ENCODE measurements around the gene NRDC. TPM values are rescaled to one million over a fixed set of nuclear protein-coding genes. Genes with fewer than 3 reads are reported as not detected.
A peak's percentile ranks its signal among the peaks of the same experiment; 100 is the strongest.
"Not testable (repeated sequence)": the region's sequence is repeated elsewhere in the genome, so short reads cannot be mapped to it uniquely, and the experiment has no call there.

Gene NRDC
- total and polyA plus RNA-seq, 5 donors from 2014 or later: 62.4 to 143 (median 75.5) TPM

DNA sequence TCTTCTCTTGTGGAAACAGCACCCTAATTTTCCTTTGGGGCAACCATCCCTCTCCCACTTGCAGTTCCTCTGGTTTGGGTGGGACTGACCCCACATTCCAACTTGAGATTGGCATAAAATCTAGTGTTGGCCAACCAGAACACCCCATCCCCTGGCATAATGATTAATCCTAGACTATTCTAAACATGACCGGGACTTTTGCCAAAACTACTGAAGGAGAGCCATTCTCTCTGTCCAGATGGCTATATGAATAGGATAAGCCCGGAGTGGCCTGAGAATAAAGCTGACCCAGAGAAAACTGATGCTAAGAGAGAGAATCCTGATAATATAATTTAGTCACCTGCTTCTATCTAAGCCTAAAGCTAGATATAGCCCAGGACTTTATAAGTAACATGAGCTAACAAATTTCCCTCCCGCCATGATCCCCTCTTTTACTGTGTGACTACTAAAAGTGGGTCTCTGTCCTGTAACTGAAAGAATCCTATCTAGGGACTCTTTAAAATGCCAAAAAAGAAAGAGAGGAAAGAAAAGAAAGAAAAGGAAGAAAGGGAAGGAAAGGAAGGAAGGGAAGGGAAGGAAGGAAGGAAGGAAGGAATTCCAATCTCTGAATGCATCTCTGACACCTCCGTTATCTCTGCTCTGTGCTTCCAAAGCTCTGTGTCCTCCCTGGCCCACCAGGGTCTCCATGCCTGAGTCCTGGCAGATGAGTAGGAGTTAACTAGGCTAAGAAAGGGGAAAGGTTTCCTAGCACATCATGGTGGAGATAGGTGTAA is 28.0 kb upstream of the NRDC start:
- H3K4me3 ChIP-seq (ENCODE audit: low read depth, low read length): no peak overlapping the region
- peaks cover 17% of the 10 kb centered on the region for H3K27me3 ChIP-seq (ENCODE audit: control insufficient read depth, insufficient read depth, low read length)
- no peaks in the 10 kb centered on the region for H3K4me1 Mint-ChIP-seq
- DNase-seq (no peak), ATAC-seq (ENCODE audit: low read depth in 2 of 2) (no peak)
- H3K36me3 ChIP-seq (ENCODE audit: control insufficient read depth, insufficient read depth, low read length): no peaks in the 10 kb centered on the region
- peaks cover 12% of the 10 kb centered on the region for H3K27me3 Mint-ChIP-seq
- H3K4me1 ChIP-seq (ENCODE audit: control insufficient read depth, insufficient read depth, low read length, poor library complexity, severe bottlenecking): no peaks in the 10 kb centered on the region
- H3K27ac ChIP-seq (ENCODE audit: insufficient read depth, low read length, poor library complexity, severe bottlenecking): no peak overlapping the region
- no peak overlapping the region for H3K4me3 Mint-ChIP-seq
- peak overlapping the region in 2 of 3 donors; percentile 54 to 98 for H3K27ac Mint-ChIP-seq
- no peaks in the 10 kb centered on the region for H3K9me3 ChIP-seq (ENCODE audit: control insufficient read depth in 2 of 2, low read length in 2 of 2)
- peaks cover 0 to 10% (median 4%) of the 10 kb centered on the region in 7 donors for H3K9me3 Mint-ChIP-seq
- H3K36me3 Mint-ChIP-seq: no peaks in the 10 kb centered on the region

DNA sequence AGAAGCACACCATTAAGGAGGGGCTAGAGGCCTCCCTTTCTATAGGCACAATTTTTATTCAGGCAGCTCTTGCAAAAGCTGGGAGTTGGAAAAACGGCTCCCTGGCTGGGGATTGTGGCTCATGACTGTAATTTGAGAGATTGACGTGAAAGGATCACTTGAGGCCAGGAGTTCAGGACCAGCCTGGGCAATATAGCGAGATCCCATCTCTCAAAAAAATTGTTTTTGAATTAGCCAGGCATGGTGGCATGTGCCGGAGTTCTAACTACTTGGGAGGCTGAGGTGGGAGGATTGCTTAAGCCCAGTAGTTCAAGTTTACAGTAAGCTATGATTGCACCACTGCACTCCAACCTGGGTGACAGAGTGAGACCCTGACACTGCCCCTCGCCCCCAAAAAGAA is 23.9 kb upstream of the NRDC start:
- no peak for ATAC-seq (ENCODE audit: low read depth in 2 of 2)
- peaks cover 0 to 7% (median 2%) of the 10 kb centered on the region in 7 donors for H3K9me3 Mint-ChIP-seq
- no peaks in the 10 kb centered on the region for H3K36me3 Mint-ChIP-seq
- Histone ChIP-seq H3K27ac (ENCODE audit: insufficient read depth, low read length, poor library complexity, severe bottlenecking) (no peak overlapping the region), H3K4me1 (ENCODE audit: control insufficient read depth, insufficient read depth, low read length, poor library complexity, severe bottlenecking) (no peaks in the 10 kb centered on the region), H3K4me3 (ENCODE audit: low read depth, low read length) (no peak overlapping the region), H3K36me3 (ENCODE audit: control insufficient read depth, insufficient read depth, low read length) (no peaks in the 10 kb centered on the region), H3K27me3 (ENCODE audit: control insufficient read depth, insufficient read depth, low read length) (peaks cover 4% of the 10 kb centered on the region), H3K9me3 (ENCODE audit: control insufficient read depth in 2 of 2, low read length in 2 of 2) (no peaks in the 10 kb centered on the region)
- H3K4me1 Mint-ChIP-seq: no peaks in the 10 kb centered on the region
- peaks cover 22% of the 10 kb centered on the region for H3K27me3 Mint-ChIP-seq
- H3K4me3 Mint-ChIP-seq: no peak overlapping the region
- H3K27ac Mint-ChIP-seq: no peak overlapping the region
- no peak for DNase-seq

DNA sequence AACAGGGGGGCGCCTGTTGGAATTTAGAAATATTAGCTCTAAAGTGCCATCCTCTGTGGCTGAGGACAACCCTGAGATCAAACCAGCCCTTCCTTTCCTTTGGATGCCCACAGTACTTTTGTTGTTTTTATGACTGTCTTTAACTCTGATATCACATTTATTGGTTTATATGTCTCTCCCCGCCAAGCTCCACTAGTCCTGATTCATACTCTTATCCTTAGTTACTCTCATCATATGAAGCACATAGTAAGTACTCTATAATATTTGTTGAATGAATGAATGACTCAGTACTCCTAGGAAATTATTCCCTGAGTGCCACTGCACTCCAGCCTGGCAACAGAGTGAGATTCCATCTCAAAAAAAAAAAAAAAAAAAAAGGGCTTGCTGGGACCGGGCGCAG is 22.6 kb upstream of the NRDC start:
- Histone ChIP-seq H3K36me3 (ENCODE audit: control insufficient read depth, insufficient read depth, low read length) (no peaks in the 10 kb centered on the region), H3K4me1 (ENCODE audit: control insufficient read depth, insufficient read depth, low read length, poor library complexity, severe bottlenecking) (no peaks in the 10 kb centered on the region), H3K4me3 (ENCODE audit: low read depth, low read length) (no peak overlapping the region), H3K27me3 (ENCODE audit: control insufficient read depth, insufficient read depth, low read length) (peaks cover 6% of the 10 kb centered on the region), H3K27ac (ENCODE audit: insufficient read depth, low read length, poor library complexity, severe bottlenecking) (no peak overlapping the region), H3K9me3 (ENCODE audit: control insufficient read depth in 2 of 2, low read length in 2 of 2) (no peaks in the 10 kb centered on the region)
- Mint-ChIP-seq H3K9me3 (peaks cover 0 to 3% (median 0%) of the 10 kb centered on the region in 7 donors), H3K27ac (no peak overlapping the region), H3K27me3 (peaks cover 28% of the 10 kb centered on the region), H3K4me3 (no peak overlapping the region), H3K36me3 (no peaks in the 10 kb centered on the region), H3K4me1 (no peaks in the 10 kb centered on the region)
- DNase-seq: no peak
- no peak for ATAC-seq (ENCODE audit: low read depth in 2 of 2)

DNA sequence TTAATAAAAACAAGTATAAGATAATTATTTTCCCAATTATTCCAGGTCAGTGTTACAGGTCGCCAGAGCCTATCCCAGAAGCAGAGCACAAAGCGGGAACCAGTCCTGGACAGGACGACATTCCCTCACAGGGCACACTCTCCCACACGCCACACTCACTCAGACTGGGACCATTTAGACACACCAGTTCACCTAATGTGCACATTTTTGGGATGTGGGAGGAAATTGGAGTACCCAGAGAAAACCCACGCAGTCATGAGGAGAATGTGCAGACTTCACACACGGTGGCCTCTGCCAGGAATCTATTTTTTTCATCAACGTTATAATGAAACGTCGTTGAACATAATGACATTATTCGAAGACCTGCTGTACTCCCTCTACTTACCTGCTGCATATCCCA is 20.5 kb upstream of the NRDC start:
- H3K4me3 Mint-ChIP-seq: no peak overlapping the region
- peaks cover 47% of the 10 kb centered on the region for H3K27me3 Mint-ChIP-seq

DNA sequence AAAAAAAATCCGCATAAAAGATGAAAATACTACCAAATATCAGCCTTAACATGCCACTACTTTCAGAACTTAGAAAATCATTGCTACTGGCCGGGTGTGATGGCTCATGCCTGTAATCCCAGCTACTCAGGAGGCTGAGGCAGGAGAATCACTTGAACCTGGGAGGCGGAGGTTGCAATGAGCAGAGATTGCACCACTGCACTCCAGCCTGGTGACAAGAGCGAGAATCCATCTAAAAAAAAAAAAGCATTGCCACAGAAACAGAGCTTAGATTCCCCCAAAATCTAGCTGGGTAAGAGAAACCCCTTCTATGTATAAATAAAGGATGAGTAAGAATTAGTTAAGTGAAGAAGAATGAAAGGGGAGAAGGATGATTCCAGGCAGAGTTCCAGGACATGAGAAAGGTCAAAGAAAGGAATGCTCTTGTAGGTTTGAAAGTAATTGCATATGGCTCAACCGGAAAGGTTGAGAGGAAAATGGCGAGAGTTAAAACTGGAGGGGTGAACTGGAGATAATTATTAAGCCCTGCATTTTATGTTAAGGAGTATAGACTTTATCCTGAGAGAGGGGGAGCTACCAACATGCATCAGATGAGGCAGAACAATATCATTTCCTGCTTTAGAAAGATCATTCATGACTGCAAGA is 19.7 kb upstream of the NRDC start:
- Mint-ChIP-seq H3K27me3 (peaks cover 55% of the 10 kb centered on the region), H3K4me3 (no peak overlapping the region), H3K27ac (no peak overlapping the region), H3K4me1 (no peaks in the 10 kb centered on the region), H3K36me3 (no peaks in the 10 kb centered on the region), H3K9me3 (peaks cover 0 to 2% (median 0%) of the 10 kb centered on the region in 7 donors)
- DNase-seq (no peak), ATAC-seq (ENCODE audit: low read depth in 2 of 2) (no peak)
- Histone ChIP-seq H3K36me3 (ENCODE audit: control insufficient read depth, insufficient read depth, low read length) (no peaks in the 10 kb centered on the region), H3K27ac (ENCODE audit: insufficient read depth, low read length, poor library complexity, severe bottlenecking) (no peak overlapping the region), H3K4me1 (ENCODE audit: control insufficient read depth, insufficient read depth, low read length, poor library complexity, severe bottlenecking) (no peaks in the 10 kb centered on the region), H3K4me3 (ENCODE audit: low read depth, low read length) (no peak overlapping the region), H3K9me3 (ENCODE audit: control insufficient read depth in 2 of 2, low read length in 2 of 2) (no peaks in the 10 kb centered on the region), H3K27me3 (ENCODE audit: control insufficient read depth, insufficient read depth, low read length) (peaks cover 16% of the 10 kb centered on the region)

More for the DNA sequence above, 20.5 kb upstream of the NRDC start:
- no peaks in the 10 kb centered on the region for H3K4me1 Mint-ChIP-seq
- Histone ChIP-seq H3K36me3 (ENCODE audit: control insufficient read depth, insufficient read depth, low read length) (no peaks in the 10 kb centered on the region), H3K27ac (ENCODE audit: insufficient read depth, low read length, poor library complexity, severe bottlenecking) (no peak overlapping the region), H3K4me3 (ENCODE audit: low read depth, low read length) (no peak overlapping the region), H3K9me3 (ENCODE audit: control insufficient read depth in 2 of 2, low read length in 2 of 2) (no peaks in the 10 kb centered on the region), H3K27me3 (ENCODE audit: control insufficient read depth, insufficient read depth, low read length) (peaks cover 16% of the 10 kb centered on the region), H3K4me1 (ENCODE audit: control insufficient read depth, insufficient read depth, low read length, poor library complexity, severe bottlenecking) (no peaks in the 10 kb centered on the region)
- ATAC-seq (ENCODE audit: low read depth in 2 of 2) (no peak), DNase-seq (no peak)
- peaks cover 0 to 2% (median 0%) of the 10 kb centered on the region in 7 donors for H3K9me3 Mint-ChIP-seq
- no peaks in the 10 kb centered on the region for H3K36me3 Mint-ChIP-seq
- H3K27ac Mint-ChIP-seq: no peak overlapping the region

GRCh38 chr1:51897699-51898031 is 19.1 kb upstream of the NRDC start:
- Histone ChIP-seq H3K27me3 (ENCODE audit: control insufficient read depth, insufficient read depth, low read length) (peaks cover 19% of the 10 kb centered on the region), H3K36me3 (ENCODE audit: control insufficient read depth, insufficient read depth, low read length) (no peaks in the 10 kb centered on the region), H3K27ac (ENCODE audit: insufficient read depth, low read length, poor library complexity, severe bottlenecking) (no peak overlapping the region), H3K4me1 (ENCODE audit: control insufficient read depth, insufficient read depth, low read length, poor library complexity, severe bottlenecking) (no peaks in the 10 kb centered on the region), H3K9me3 (ENCODE audit: control insufficient read depth in 2 of 2, low read length in 2 of 2) (no peaks in the 10 kb centered on the region), H3K4me3 (ENCODE audit: low read depth, low read length) (no peak overlapping the region)
- no peaks in the 10 kb centered on the region for H3K36me3 Mint-ChIP-seq
- H3K9me3 Mint-ChIP-seq: peaks cover 0 to 2% (median 0%) of the 10 kb centered on the region in 7 donors
- DNase-seq: no peak
- no peak overlapping the region for H3K27ac Mint-ChIP-seq
- H3K27me3 Mint-ChIP-seq: peaks cover 59% of the 10 kb centered on the region
- no peak overlapping the region for H3K4me3 Mint-ChIP-seq
- no peaks in the 10 kb centered on the region for H3K4me1 Mint-ChIP-seq
- ATAC-seq (ENCODE audit: low read depth in 2 of 2): no peak

DNA sequence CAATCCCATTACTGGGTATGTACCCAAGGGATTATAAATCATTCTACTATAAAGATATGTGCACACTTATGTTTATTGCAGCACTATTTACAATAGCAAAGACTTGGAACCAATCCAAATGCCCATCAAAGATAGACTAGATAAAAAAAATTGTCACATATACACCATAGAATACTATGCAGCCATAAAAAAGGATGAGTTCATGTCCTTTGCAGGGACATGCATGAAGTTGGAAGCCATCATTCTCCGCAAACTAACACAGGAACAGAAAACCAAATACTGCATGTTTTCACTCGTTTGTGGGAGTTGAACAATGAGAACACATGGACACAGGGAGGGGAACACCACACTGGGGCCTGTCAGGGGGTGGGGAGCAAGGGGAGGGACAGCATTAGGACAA is 16.2 kb upstream of the NRDC start:
- not testable (repeated sequence) for H3K36me3 ChIP-seq (ENCODE audit: control insufficient read depth, insufficient read depth, low read length); H3K27ac ChIP-seq (ENCODE audit: insufficient read depth, low read length, poor library complexity, severe bottlenecking); H3K4me1 ChIP-seq (ENCODE audit: control insufficient read depth, insufficient read depth, low read length, poor library complexity, severe bottlenecking); DNase-seq; ATAC-seq (ENCODE audit: low read depth in 2 of 2); H3K4me3 Mint-ChIP-seq; H3K27ac Mint-ChIP-seq; H3K9me3 ChIP-seq (ENCODE audit: control insufficient read depth in 2 of 2, low read length in 2 of 2); H3K9me3 Mint-ChIP-seq; H3K36me3 Mint-ChIP-seq; H3K4me3 ChIP-seq (ENCODE audit: low read depth, low read length); H3K4me1 Mint-ChIP-seq
- peaks cover 29% of the 10 kb centered on the region for H3K27me3 ChIP-seq (ENCODE audit: control insufficient read depth, insufficient read depth, low read length)
- H3K27me3 Mint-ChIP-seq: peaks cover 86% of the 10 kb centered on the region

DNA sequence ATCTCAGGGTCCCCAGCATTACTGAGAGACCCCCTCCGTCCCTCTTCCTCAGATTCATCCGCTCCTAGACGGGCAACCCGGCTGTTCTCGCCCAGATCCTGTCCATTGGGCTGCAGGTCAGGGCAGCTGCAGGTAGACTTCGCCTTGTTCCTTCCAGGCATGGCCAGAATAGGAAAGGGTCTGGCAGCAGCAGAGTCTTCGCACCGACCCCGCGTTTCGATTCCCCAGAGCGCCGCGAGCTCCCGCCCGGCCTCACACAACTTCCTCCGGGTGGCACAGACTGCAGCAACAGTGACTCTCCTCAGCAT is 265 bp downstream of the NRDC start:
- H3K4me1 ChIP-seq (ENCODE audit: control insufficient read depth, insufficient read depth, low read length, poor library complexity, severe bottlenecking): peaks cover 47% of the 10 kb centered on the region
- Mint-ChIP-seq H3K27ac (no peak overlapping the region), H3K4me1 (peaks cover 0 to 23% (median 18%) of the 10 kb centered on the region in 4 donors), H3K9me3 (peaks cover 0 to 3% (median 0%) of the 10 kb centered on the region in 7 donors), H3K36me3 (peaks cover 10% of the 10 kb centered on the region), H3K27me3 (peaks cover 22% of the 10 kb centered on the region), H3K4me3 (no peak overlapping the region)
- peak overlapping the region; percentile 97 for H3K4me3 ChIP-seq (ENCODE audit: low read depth, low read length)
- no peak for ATAC-seq (ENCODE audit: low read depth in 2 of 2)
- no peak for DNase-seq
- no peaks in the 10 kb centered on the region for H3K9me3 ChIP-seq (ENCODE audit: control insufficient read depth in 2 of 2, low read length in 2 of 2)
- peak overlapping the region; percentile 97 for H3K27ac ChIP-seq (ENCODE audit: insufficient read depth, low read length, poor library complexity, severe bottlenecking)
- H3K36me3 ChIP-seq (ENCODE audit: control insufficient read depth, insufficient read depth, low read length): peaks cover 4% of the 10 kb centered on the region
- peaks cover 11% of the 10 kb centered on the region for H3K27me3 ChIP-seq (ENCODE audit: control insufficient read depth, insufficient read depth, low read length)

Measured in CD4-positive, CD25-positive, alpha-beta regulatory T cell (primary cell).